CD1c-positive myeloid dendritic cell (primary cell): ENCODE measurements around the gene ZNF619.

Source experiments
- DNase-seq: peaks from one replicate; pipeline ENCODE4 v3.0.0-alpha.2; 2016; ENCODE audit errors: extremely low spot score

ZNF619 gene

DNA sequence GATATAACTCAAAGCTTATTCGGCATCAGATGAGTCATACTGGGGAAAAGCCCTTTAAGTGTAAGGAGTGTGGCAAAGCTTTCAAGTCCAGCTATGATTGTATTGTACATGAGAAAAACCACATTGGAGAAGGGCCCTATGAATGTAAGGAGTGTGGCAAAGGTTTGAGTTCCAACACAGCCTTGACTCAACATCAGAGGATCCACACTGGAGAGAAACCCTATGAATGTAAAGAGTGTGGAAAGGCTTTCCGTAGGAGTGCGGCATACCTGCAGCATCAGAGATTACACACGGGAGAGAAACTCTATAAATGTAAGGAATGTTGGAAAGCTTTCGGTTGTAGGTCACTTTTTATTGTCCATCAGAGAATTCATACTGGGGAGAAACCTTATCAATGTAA, 55.3 kb downstream of the ZNF619 start:
- no peak for DNase-seq

DNA sequence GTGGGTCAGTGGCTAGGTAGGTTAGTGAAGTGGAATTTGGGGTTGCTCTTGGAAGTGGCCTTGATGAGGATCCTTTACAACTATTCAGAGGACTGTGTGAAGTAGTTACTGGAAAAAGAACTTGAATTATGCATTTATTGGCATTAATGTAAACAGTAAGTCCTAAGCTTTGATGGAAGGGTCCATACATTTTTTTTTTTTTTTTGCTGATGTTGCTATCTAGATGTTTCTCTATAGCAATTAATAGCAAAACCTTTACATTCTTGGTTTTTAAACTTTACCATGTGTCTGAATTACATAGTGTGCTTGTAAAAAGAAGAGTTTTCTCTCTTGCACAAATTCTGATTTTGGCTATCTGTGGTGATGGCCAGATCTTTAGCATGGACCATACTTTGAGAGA, 57.4 kb downstream of the ZNF619 start:
- no peak for DNase-seq
